Measurements from ENCODE around the gene TMEM35A. TPM values are rescaled to one million over a fixed set of nuclear protein-coding genes. Genes with fewer than 3 reads are reported as not detected.

The TMEM35A gene, protein sequence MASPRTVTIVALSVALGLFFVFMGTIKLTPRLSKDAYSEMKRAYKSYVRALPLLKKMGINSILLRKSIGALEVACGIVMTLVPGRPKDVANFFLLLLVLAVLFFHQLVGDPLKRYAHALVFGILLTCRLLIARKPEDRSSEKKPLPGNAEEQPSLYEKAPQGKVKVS
- 1 to 10 TPM in 2 of 4 donors, under 1 TPM in 1, not detected in 1; 0.42 to 2.7 (median 1.1) TPM for total RNA-seq

DNA sequence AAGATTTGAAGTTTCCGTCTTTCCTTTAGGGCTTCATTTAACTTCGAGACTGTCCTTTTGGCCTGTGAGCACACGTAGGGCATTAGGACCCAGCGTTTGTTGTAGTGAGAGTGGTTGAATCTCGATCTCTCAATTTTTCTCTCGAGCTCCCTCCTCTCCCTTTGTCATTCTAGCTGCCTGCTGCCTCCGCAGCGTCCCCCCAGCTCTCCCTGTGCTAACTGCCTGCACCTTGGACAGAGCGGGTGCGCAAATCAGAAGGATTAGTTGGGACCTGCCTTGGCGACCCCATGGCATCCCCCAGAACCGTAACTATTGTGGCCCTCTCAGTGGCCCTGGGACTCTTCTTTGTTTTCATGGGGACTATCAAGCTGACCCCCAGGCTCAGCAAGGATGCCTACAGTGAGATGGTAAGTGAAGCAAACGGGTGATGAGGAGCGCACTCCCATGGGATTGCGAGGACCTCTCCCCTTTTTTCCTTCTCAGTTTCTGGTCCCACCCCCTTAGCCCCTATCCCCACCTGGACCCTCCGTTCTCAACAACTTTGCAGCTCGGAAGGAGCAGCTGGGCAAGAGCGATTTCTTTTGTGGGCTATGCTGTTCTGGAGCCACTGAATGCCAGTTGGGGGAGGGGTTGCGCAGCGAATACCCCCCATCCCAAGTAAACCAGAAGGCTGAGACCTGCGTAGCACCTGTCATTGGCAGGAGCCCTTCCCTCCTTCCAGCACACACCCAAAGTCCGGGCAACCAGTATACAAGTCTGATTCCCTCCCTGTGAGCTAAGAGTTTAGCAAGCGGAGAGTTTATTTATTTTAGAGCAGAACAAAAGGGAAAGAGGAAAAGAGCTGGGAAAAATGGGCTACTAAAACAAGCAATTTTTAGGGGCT, at the start of gene TMEM35A:
TMEM35A (plus strand) TSS at position 164 of the 883 bp plus-strand sequence; CDS start at position 288, 124 bp downstream.
- Histone ChIP-seq H3K27me3 (no peaks in the 10 kb centered on the region), H3K9me3 (no peaks in the 10 kb centered on the region), H3K36me3 (no peaks in the 10 kb centered on the region), H3K27ac (peak within 1 kb of the TSS in 2 of 4 donors; percentile 26 to 44), H3K4me3 (peak within 1 kb of the TSS; percentile 5 to 59 (median 36)), H3K4me1 (peaks cover 0 to 6% (median 0%) of the 10 kb centered on the region in 3 donors)
- TF ChIP-seq POLR2A (IDR thresholded peaks at IDR 0.05) = no peak
- TF ChIP-seq, protein P1, sequence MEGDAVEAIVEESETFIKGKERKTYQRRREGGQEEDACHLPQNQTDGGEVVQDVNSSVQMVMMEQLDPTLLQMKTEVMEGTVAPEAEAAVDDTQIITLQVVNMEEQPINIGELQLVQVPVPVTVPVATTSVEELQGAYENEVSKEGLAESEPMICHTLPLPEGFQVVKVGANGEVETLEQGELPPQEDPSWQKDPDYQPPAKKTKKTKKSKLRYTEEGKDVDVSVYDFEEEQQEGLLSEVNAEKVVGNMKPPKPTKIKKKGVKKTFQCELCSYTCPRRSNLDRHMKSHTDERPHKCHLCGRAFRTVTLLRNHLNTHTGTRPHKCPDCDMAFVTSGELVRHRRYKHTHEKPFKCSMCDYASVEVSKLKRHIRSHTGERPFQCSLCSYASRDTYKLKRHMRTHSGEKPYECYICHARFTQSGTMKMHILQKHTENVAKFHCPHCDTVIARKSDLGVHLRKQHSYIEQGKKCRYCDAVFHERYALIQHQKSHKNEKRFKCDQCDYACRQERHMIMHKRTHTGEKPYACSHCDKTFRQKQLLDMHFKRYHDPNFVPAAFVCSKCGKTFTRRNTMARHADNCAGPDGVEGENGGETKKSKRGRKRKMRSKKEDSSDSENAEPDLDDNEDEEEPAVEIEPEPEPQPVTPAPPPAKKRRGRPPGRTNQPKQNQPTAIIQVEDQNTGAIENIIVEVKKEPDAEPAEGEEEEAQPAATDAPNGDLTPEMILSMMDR (IDR thresholded peaks at IDR 0.05) = no peak
- intact Hi-C loops (cut with DNase I) = no loop called here
- 12 to 27% methylated on average over 9 to 21 of the region's 23 CpGs for WGBS, 2 donors
- DNase-seq = no peak

DNA sequence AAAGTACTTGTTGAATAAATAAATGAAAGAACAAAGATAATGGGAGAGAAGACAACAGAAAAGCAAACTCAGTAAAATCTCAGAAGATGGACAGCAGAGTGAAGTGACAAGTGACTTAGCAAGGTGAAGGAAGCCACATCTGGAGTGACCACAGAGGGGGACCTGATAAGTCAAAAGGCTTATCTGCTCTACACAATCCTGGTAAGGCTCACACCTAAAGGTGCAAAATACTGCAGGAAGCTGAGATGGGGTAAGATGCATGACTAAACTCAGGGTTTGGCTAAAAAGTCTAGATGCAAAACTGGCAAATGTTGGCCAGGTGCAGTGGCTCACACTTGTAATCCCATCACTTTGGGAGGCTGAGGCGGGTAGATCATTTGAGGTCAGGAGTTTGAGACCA, 49.0 kb upstream of the TMEM35A start:
- Histone ChIP-seq H3K27me3 (no peaks in the 10 kb centered on the region), H3K36me3 (peaks cover 0 to 73% (median 0%) of the 10 kb centered on the region in 3 donors), H3K9me3 (no peaks in the 10 kb centered on the region), H3K27ac (no peak overlapping the region), H3K4me1 (no peaks in the 10 kb centered on the region), H3K4me3 (no peak overlapping the region)
- intact Hi-C loops (cut with DNase I) = no loop called here
- TF ChIP-seq POLR2A (IDR thresholded peaks at IDR 0.05) = no peak
- TF ChIP-seq, protein P1 (IDR thresholded peaks at IDR 0.05) = no peak
- DNase-seq = no peak
- WGBS, 2 donors = 92% methylated on average over 1 of the region's 1 CpG; no CpG with 5 or more reads in 1 of the 2 donors

DNA sequence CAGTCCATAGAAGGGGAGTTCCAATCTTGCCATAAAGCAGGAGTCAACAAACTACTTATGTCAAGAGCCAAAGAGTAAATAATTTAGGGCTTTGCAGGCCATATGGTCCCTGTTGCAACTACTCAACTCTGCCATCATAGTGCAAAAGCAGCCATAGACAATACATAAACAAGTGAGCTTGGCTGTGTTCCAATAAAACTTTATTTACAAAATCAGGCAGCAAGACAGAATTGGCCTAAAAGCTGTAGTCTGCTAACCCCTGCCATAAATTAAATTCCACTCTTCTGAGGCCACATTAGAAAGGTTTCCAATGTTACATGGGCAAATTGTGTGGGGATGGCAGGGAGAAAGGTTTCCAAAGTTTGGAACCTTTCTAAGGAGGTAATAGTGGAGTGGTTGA, 41.4 kb upstream of the TMEM35A start:
- H3K36me3 ChIP-seq = peaks cover 0 to 80% (median 0%) of the 10 kb centered on the region in 3 donors
- no peaks in the 10 kb centered on the region for H3K9me3 ChIP-seq
- H3K27ac ChIP-seq = no peak overlapping the region
- H3K4me3 ChIP-seq = no peak overlapping the region
- no peaks in the 10 kb centered on the region for H3K27me3 ChIP-seq
- intact Hi-C loops (cut with DNase I) = no loop called here
- no peaks in the 10 kb centered on the region for H3K4me1 ChIP-seq
- no peak for TF ChIP-seq POLR2A (IDR thresholded peaks at IDR 0.05)
- TF ChIP-seq, protein P1 (IDR thresholded peaks at IDR 0.05) = no peak
- DNase-seq = no peak

DNA sequence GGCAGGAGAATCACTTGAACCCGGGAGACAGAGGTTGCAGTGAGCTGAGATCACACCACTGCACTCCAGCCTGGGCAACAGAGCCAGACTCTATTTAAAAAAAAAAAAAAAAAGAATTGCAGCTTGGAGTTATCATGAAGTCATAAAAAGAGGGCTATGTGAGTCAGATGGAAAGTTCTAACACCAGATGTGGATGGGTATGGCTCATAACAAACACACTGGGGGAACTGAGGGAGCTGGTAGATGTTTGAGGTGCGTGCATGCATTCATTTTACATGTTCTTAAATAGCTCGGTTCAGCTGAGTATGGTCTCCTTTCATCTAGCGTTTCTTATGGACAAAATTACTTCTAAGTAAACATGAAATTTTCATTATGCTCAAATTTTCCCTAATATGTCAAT, 38.5 kb upstream of the TMEM35A start:
- H3K36me3 ChIP-seq = peaks cover 0 to 64% (median 0%) of the 10 kb centered on the region in 3 donors
- 71 to 78% methylated on average over 3 to 4 of the region's 4 CpGs for WGBS, 2 donors
- intact Hi-C loops (cut with DNase I) = no loop called here

More for the DNA sequence above, 38.5 kb upstream of the TMEM35A start:
- no peaks in the 10 kb centered on the region for H3K27me3 ChIP-seq
- no peak for DNase-seq
- no peaks in the 10 kb centered on the region for H3K4me1 ChIP-seq
- no peaks in the 10 kb centered on the region for H3K9me3 ChIP-seq
- H3K27ac ChIP-seq = no peak overlapping the region
- no peak overlapping the region for H3K4me3 ChIP-seq
- TF ChIP-seq, protein P1 (IDR thresholded peaks at IDR 0.05) = no peak
- TF ChIP-seq POLR2A (IDR thresholded peaks at IDR 0.05) = no peak
